G401.6 (cell line): ENCODE results near the gene PARD3.
"Not testable (repeated sequence)": the region's sequence is repeated elsewhere in the genome, so short reads cannot be mapped to it uniquely, and the experiment has no call there.

Experiments used
- FAIRE-seq: peaks from 2 replicates; lab custom pipeline; 2012; peaks lifted over from hg19 to GRCh38; lab: Jason Lieb, UNC

Gene PARD3

DNA sequence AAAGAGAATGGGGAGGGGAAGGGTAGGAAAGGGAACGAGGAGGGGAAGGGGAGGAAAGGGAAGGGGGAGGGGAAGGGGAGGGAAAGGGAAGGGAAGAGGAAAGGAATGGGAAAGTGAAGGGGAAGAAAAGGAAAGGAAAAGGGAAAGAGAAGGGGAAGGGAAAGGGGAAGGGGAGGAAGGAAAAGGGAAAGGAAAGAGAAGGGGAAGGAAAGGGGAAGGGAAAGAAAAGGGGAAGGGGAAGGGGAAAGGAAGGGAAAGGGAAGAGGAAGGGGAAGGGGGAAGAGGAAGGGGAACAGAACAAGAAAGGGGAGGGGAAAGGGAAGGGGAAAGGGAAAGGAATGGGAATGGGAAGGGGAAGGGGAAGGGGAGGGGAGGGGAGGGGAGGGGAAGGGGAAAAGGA is 352.1 kb downstream of the PARD3 start:
- FAIRE-seq: no peak

DNA sequence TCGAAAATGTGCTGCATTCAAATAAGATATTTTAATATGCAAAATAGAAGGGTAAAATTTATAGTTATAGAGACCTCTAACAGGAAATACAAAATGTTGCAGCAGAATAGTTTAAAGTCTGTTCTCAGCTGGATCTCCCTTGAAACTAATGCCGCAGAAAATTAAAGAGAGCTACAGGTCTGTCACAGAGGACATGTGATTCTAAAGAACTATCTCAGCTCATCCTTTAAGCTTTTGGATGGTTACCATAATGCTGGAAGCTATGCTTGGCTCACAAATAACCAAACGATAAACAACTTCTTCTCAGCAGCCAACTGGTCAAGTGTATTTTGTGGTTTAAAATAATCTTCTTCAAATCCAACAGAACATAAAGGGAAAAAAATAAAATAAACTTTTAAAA is 353.0 kb downstream of the PARD3 start:
- FAIRE-seq: no peak

DNA sequence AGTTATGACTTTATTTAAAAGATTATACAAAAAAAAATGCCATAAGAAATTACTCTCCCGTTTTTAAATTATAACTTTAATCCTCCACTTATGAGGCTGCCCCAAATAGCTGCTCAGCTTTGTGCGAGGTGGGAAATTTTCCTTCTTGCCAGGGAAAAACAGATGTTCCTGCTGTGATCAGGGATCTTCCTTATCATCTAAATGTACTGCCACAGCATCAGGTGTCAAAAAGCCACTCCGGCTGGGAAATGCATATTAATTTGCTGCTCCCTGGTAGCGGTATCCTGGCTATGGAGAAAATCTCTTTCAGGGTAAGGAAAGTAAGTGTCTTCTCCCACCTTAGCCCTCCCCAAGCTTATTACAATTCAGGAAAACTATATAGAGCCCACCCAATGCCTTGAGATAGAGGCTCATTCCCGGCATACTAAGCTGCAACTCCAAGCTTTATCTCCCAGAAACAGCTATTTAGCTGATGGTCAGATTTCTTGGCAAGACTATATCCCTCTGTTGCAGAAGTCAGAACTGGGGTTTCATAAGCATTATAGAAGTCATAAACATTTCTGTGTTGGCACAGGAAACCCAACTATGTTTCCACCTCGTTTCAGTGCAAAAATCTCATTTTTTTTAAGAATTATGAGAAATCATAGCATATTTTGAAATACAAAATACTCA is 360.4 kb downstream of the PARD3 start:
- no peak for FAIRE-seq

DNA sequence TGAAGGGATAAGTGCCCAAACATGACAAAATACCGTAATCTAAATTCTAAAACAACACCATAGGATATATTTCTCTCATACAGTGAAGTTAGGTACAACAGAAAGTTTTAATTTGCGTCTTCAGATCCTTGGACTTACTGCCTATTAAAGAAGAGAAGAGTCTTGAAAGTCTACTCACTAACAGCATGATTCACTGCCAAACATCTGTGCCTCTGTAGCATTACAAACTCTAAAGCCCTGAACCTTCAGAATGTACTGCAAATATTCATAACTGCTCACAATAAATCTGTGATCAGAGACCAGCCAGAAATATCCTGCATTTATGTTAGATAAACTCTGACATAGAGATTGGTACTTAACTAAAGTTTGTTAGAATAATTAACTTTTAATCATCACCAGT is 365.3 kb downstream of the PARD3 start:
- no peak for FAIRE-seq

DNA sequence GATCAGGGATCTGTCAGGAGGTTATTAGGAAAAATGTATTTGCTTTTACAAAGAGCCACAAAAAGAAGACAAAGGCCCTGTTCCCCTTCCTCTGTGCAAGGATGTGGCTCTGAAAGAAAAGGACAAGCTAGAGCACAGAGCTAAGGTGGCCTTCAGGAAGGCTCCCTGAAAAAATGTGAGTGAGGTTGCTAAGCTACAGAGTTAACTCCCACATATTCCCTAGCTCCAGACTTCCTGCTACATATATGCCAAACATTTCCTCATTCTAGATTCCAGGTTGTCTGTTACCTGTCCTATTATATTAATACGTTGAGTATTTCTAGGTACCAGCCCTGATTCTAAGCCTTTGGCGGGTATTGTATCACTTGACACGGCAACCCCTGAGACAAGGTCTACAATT is 369.0 kb downstream of the PARD3 start:
- FAIRE-seq: no peak

DNA sequence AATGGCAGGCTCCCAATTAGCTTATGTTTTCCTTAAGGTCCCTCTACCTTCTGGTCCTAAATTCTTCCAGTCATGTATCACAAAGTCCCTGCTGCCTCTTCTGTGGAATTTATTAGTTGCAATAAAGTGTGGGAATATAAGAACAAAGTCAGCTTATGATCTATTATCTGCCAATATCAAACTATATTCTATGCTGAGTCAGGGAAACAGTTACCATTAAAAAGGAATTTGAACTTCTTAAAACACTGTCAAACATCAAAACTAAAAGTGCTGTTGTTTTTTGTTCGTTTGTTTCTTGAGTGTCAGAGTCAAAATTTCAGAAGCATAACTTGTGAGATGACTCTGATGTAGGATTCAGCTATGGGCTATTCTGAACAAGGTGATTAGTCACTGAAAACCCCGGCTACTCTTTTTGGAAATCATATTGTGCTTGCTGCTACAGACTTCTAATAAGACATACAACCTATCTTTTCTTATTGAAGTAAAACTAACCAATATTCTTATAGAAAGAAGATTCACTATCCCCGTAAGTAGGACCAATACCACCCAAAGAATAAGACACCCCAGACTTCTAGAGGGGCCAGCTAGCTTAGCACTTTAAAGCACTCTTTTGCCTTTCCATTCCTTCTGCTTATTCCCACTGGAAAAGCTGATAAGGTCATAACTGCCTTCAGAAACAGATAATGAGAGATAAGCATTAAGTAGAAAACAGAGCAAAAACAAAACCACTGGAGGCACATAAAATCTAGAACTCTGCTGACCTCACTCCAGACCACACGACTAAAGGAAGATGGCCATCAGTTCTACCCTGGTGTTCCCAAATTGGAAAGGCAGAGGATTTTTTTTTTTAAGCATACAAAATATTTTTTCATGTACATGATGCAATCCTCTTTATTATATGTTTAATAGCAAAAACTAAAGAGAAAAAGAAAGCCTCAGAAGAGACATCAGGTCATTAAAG is 370.6 kb downstream of the PARD3 start:
- no peak for FAIRE-seq

DNA sequence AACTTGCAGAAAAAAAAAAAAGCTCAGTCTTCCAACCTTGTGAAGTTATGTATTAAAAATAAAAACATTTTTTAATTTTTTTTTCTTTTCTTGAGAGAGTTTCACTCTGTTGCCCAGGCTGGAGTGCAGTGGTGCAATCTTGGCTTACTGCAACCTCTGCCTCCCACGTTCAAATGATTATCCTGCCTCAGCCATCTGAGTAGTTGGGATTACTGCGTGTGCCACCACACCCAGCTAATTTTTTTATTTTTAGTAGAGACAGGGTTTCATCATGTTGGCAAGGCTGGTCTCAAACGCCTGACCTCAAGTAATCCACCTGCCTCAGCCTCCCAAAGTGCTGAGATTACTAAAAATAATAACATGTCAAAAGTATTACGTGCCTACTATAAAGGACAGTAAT is 375.7 kb downstream of the PARD3 start:
- not testable (repeated sequence) for FAIRE-seq

DNA sequence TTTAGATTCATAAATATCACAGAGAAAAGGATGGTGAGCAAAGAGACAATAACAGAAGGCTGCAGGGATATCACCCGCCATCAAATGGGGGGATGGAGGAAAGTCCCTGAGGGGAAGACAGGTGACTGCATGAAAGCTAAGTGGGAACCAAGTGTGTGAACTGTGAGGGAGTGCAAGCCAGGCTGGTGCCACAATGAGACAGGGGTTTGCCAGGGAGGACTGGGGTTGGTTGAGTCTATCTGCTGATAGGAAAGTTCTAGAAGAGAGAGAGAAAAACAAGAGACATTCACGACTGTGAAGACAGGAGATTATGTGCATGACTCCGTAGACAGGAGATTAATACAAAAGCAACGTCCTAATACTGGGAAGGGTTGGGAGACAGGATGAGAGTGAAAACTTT is 376.4 kb downstream of the PARD3 start:
- FAIRE-seq: no peak

DNA sequence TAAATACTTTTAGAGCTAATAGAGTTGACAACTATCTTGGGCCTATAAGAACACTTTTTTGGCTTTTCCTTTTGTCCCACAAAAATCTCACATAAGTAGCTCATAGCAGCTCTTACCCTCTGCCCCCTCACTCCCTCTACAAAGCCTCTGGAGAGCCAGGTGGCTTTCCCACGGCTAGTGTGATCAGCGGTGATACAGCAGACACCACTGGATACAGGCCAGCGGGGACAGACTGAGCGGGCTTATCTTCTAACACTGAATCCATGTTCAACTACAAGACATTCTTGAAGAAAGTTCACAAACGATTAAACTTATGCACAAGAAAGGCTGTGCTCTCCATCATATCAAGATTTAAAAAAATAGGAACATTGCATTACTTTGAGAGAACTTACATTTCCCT is 377.2 kb downstream of the PARD3 start:
- FAIRE-seq: no peak

DNA sequence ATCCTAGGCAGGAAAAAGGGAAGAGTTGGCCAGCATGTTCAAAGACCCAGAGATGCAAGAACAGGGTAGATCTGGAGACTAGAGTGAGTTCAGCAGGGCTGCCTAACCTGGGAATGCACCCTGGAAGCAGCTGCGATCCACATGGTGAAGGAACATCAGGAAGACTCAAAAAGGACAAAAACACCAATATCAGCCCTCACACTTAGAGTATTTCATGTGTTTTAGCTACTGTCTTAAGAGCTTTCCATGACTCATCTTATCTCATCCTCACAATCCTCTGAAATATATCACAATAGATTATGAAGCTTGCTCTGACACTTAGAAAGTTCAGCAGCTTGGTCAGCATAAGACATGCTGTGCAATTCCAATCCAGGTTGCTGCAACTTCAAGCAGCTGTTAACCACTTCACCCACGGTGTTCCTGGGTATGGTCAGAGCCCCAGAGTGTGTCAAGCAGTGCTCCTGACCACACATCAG is 380.9 kb downstream of the PARD3 start:
- FAIRE-seq: no peak

DNA sequence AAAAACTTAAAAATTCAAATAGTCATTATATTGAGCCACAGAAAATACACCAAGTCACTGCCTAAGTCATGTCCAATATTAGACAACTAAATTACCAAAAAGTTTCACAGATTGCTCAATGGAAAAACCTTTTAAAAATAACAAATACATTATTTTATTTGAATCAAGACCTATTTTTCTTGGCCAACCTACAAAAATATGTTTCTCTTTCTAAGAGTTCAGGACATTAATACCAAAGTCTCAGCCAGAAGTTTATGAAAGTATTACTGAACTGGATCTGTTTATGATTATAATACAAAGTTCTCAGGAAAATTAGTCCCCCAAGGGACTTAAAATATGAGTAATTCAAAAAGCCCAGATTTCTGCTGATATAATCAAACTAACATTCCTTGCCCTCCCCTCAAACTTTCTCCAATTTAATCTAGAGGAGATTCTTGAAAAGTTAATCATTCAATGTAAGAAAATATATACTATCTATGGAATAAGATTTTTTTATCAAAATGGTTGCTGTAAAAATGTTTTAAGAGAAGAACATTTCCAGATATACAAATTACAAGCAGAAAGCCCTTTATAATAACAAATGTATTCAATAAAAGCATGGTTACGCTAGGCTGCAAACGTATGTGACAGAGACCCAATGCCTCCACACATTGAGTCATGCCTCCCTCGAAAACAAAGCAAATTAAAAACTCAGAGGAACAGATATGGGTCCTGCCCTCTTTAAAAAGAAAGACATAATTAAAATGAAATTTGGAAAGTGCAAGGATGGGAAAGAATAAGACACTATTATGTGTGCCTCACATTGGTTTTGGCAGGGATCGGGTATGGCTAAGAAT is 381.6 kb downstream of the PARD3 start:
- no peak for FAIRE-seq

DNA sequence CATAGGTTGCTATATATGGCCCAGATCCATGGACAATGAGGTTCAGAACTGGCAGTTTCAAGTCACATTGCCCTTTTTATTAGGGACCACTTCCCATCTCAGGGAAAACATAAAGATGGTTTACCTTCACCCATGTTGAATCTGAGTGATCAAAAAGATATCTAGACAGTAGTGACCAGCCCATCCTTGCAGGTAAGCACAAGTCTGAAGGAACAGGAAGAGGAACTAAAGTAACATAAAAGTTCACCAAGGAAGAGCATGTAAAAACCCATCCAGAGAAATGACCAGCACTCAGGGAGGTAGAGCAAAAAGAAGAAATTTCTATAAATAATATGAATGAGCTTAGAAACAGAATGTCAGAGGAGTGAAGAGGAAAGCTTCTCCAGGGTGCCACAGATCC is 382.5 kb downstream of the PARD3 start:
- no peak for FAIRE-seq

DNA sequence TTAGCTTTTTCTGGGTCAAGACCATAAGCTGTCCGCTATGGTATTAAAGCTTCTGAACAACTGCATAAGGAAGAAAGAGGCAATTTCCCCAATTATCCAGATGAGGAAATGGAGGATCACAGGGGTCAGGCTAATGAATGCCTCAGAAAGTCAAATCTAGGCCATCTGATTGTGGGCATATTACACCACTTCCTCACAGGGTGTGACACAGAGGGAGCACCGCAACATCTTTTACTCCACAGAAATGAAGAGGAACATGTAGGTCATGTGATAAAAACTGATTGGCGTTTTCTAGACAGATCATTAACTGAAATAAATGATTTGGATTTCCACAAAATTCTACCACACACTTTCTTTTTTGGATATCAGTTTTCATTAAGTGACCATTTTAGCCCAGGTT is 384.4 kb downstream of the PARD3 start:
- FAIRE-seq: no peak

DNA sequence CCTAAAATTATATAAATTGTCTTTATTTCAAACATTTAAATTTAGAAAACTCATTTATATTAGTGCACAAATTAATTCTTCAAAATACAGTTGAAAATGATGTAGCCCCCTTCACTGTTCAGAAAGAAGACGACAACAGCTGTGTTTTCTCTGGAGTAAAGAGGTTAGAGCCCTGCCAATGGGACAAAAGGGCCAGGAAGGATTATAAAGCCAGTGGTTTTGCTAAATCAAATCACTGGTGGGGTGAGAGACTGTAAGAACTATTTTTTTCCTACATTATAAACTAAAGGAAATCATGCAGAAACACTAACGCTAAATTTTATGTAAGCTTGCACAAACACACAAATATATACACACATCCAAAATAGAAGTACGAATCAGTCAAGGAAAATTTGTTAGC is 386.6 kb downstream of the PARD3 start:
- no peak for FAIRE-seq

DNA sequence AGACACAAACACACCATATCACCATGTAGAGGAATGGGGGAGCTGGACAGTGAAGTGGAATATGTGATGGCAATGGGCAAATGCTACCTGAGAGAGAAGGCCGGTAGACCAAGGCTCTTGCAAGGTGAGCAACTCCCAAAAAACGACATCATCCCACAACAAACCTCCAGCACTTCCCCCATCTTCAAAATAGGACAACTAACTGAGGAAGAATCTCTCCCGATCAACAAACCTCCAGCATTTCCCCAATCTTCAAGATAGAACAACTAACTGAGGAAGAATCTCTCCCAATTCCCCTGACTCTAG is 387.2 kb downstream of the PARD3 start:
- FAIRE-seq: no peak

DNA sequence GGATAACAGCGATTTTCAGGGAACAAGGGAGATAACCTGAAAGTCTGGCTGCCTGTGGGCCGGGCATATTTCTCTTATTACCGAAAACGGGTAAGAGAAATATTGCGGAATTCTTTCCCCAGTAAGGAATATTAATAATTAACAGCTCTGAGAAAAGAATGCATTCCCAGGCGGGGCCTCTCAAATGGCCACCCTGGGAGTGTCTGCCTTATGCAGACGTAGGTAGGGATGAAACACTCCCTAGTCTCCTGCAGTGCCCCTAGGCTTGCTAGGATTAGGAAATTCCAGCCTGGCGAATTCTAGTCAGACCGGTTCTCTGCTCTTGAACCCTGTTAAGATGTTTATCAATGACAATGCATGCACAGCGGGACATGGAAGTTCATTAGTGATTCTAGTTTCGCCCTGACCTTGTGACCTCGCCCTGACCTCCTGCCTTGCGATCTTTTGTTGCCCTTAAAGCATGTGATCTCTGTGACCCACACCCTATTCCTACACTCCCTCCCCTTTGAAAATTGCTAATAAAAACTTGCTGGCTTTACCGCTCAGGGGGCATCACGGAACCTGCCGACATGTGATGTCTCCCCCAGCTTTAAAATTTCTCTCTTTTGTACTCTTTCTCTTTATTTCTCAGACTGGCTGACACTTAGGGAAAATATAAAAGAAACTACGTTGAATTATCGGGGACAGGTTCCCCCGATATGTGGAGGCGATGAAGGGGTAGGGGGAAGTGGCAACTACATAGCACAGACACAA is 387.8 kb downstream of the PARD3 start:
- FAIRE-seq: not testable (repeated sequence)

DNA sequence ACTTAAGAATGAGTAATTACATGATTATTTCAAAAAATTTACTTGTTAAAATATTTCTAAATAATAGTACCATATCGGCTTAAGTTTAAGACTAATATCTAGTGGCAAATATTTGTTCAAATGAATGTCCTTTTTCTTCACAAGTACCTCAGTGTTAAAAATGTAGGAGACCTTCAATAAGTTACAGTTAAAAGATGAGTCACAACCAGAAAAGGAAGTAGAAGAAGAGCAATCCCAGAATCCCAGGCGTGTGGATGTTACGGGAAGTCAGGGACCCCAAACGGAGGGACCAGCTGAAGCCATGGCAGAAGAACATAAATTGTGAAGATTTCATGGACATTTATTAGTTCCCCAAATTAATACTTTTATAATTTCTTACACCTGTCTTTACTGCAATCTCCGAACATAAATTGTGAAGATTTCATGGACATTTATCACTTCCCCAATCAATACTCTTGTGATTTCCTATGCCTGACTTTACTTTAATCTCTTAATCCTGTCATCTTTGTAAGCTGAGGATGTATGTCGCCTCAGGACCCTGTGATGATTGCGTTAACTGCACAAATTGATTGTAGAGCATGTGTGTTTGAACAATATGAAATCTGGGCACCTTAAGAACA is 388.4 kb downstream of the PARD3 start:
- not testable (repeated sequence) for FAIRE-seq

DNA sequence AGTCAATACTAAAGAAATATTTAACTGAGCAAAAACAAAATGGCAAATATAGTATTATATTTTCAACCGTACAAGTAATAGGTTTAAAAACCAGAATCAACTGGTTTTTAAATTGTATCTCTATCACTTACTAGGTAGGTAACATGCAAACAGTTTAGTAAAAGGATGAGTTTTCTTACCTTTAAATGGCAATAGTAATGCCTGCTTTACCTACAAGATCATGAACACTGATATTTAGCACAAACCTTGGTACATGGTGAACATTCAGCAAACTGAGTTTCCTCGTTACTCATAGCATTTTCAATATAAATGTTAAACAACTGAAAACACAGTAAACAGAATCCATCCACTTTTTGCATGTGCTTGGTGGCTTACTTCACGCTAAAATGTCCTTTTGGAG is 389.1 kb downstream of the PARD3 start:
- FAIRE-seq: no peak

DNA sequence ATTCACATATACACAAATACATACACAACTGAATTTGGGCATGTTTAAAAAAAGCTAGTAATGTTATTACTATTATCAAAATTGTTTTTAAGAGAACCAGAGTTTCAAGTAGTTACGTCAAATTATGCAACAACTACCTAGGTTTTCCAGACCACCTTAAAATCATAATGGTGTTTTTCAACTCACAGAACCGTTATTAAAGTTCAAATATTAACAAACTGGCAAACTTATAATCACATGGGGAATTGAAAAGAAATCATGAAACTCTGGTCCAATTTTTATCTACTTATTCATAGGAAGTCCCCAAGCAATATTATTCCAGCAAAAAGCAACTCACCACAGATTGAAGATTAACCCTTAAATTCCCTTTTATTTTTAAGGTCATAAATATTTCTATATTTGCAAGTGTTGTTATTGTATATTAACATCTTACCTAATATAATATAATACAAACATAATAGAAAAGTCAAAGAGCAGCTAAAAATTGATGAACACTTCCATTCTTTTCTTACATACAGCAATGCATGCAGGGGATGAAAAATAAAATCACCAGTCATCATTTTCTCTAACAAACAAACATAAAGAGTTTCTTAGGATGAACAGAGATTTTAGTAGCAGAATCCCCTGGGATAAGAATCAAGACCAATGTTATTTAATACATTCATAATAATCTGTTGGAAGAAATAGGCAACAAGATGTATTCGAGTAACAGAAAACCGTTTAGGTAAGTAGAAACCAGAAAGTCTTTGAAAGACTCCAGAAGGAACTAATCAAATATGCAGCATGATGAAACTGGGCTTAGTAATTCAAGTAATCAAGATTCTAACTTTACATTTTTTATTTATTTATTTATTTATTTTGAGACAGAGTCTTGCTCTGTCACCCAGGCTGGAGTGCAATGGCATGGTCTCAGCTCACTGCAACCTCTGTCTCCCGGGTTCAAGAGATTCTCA is 391.1 kb downstream of the PARD3 start:
- FAIRE-seq: peak; percentile 64

DNA sequence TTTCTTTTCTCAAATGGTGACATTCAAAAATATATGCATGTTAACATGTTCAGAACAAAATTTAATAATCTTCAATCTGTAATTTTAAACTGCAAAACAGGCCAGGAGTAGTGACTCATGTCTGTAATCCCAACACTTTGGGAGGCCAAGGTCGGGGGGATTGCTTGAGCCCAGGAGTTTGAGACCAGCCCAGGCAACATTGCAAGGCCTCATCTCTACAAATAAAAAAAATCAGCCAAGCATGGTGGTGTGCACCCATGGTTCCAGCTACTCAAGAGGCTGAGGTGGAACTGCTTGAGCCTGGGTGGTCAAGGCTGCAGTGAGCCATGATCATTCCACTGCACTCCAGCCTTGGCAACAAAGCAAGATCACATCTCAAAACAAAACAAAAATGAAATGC is 394.3 kb downstream of the PARD3 start:
- FAIRE-seq: no peak
